GM19328 (cell line): ENCODE measurements around the gene HINT2.

Source experiments
- ATAC-seq: cut with Tn5 transposase; IDR thresholded peaks from one replicate; pipeline ENCODE4 v1.9.1; 2021; ENCODE audit warnings: mild to moderate bottlenecking, moderate library complexity; ENCODE audit not compliant: unreplicated experiment

The HINT2 gene

GRCh38 chr9:35781066-35781465 is 33.8 kb downstream of the HINT2 start:
- ATAC-seq = no peak

GRCh38 chr9:35778496-35778895 is 36.3 kb downstream of the HINT2 start:
- ATAC-seq = no peak

GRCh38 chr9:35776018-35776417 is 38.8 kb downstream of the HINT2 start:
- ATAC-seq = no peak

- ATAC-seq = no peak
Measured at GRCh38 chr9:35774907-35775635, 39.8 kb downstream of the HINT2 start.

- no peak for ATAC-seq
Measured at GRCh38 chr9:35771943-35772342, 42.9 kb downstream of the HINT2 start.

- ATAC-seq = no peak
Measured at GRCh38 chr9:35771534-35771933, 43.3 kb downstream of the HINT2 start.

GRCh38 chr9:35771075-35771433 is 43.8 kb downstream of the HINT2 start:
- ATAC-seq = no peak

- ATAC-seq = no peak
Measured at GRCh38 chr9:35769763-35770162, 45.1 kb downstream of the HINT2 start.

- no peak for ATAC-seq
Measured at GRCh38 chr9:35767458-35767857, 47.4 kb downstream of the HINT2 start.

- no peak for ATAC-seq
Measured at GRCh38 chr9:35766997-35767396, 47.8 kb downstream of the HINT2 start.

GRCh38 chr9:35763803-35764202 is 51.0 kb downstream of the HINT2 start:
- no peak for ATAC-seq

- ATAC-seq = no peak
Measured at GRCh38 chr9:35763181-35763580, 51.7 kb downstream of the HINT2 start.
